Measurements from ENCODE around the gene PLPP2.

GRCh38 chr19:328025-328505 lies 36.9 kb upstream of the PLPP2 start:
- TF ChIP-seq POLR2AphosphoS5 (IDR thresholded peaks at IDR 0.05; ENCODE audit: borderline replicate concordance, low read depth, low read length) (no peak), EZH2 (IDR thresholded peaks at IDR 0.05) (no peak), FOXP2 (optimal IDR thresholded peaks at IDR 0.05; ENCODE audit: control extremely low read depth, extremely low read length, insufficient read depth) (no peak)
